BLaER1 (cell line): ENCODE results near the gene TRIM8.

Source experiments
- H3K27ac ChIP-seq: shearing (Covaris generic); formaldehyde crosslinking; 2 replicates; pipeline ENCODE4 v1.8.1; 2022
- H3K27me3 ChIP-seq: shearing (Covaris generic); formaldehyde crosslinking; 2 replicates; pipeline ENCODE4 v1.8.1; 2022
- H3K36me3 ChIP-seq: shearing (Covaris generic); formaldehyde crosslinking; 2 replicates; pipeline ENCODE4 v1.8.1; 2022
- H3K4me1 ChIP-seq: shearing (Covaris generic); formaldehyde crosslinking; 2 replicates; pipeline ENCODE4 v1.8.1; 2022
- H3K4me2 ChIP-seq: shearing (Covaris generic); formaldehyde crosslinking; 2 replicates; pipeline ENCODE4 v1.8.1; 2022
- H3K4me3 ChIP-seq: shearing (Covaris generic); formaldehyde crosslinking; 2 replicates; pipeline ENCODE4 v1.8.1; 2022
- H3K9ac ChIP-seq: shearing (Covaris generic); formaldehyde crosslinking; 2 replicates; pipeline ENCODE4 v1.8.1; 2022
- H3K9me3 ChIP-seq: shearing (Covaris generic); formaldehyde crosslinking; 2 replicates; pipeline ENCODE4 v1.8.1; 2022
- H4K20me1 ChIP-seq: shearing (Covaris generic); formaldehyde crosslinking; 2 replicates; pipeline ENCODE4 v1.8.1; 2022
- Cebpa-rat ChIP-seq: shearing (Covaris generic); IDR thresholded peaks from 2 replicates; pipeline ENCODE4 v1.8.1; 2022

Gene TRIM8

DNA sequence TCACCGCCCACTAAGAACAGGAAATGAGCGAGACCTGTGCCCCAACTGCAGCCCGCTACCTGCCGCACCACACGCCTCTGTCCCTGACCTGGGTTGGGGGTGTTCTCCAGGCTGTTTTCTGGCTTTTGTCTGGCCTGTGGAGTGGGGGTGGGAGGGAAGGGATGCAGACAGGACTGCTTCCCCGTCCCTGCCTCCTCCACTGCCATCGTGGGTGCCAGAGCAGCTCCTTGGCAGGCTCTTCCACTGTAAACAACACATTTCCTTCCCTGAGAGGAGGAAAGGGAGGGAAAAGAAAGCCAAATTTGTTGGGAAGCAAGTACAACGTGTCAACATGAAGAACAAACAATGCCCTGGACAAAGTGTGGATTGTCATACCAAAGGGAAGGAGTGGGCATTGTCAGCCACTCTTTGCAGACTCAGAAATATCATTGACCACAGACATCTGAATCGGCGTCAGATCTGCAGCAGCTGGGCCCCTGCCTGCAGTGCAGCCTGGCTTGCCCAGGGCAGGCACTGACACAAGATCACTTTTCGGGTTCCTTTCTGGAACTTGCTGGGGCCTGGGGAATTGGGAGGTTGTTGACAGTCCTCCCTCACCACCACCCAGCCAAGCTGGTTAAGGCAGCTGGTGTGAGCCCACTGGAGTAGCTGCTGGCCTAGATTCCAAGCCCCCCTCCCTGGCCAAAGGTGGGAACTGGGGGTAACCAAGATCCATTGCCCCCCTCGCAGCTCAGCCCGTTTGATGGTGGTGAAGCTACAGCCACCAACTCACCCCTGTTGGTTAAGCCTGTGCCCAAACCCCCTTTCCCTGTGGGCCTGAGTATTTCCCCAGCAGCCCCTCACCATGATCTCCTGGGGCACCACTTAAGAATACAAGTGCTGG lies 22.6 kb upstream of the TRIM8 start:
- Histone ChIP-seq H4K20me1 (no peaks in the 10 kb centered on the region), H3K4me3 (no peak overlapping the region), H3K9ac (peak overlapping the region; percentile 30; the same call in 1 of the 2 replicates), H3K27me3 (no peaks in the 10 kb centered on the region), H3K9me3 (peaks cover 14% of the 10 kb centered on the region; the same call in 1 of the 2 replicates), H3K36me3 (peaks cover 46% of the 10 kb centered on the region), H3K27ac (peak overlapping the region; percentile 47; the same call in 1 of the 2 replicates), H3K4me1 (peaks cover 73% of the 10 kb centered on the region), H3K4me2 (peak overlapping the region; percentile 68)
- TF ChIP-seq Cebpa-rat, result no peak

DNA sequence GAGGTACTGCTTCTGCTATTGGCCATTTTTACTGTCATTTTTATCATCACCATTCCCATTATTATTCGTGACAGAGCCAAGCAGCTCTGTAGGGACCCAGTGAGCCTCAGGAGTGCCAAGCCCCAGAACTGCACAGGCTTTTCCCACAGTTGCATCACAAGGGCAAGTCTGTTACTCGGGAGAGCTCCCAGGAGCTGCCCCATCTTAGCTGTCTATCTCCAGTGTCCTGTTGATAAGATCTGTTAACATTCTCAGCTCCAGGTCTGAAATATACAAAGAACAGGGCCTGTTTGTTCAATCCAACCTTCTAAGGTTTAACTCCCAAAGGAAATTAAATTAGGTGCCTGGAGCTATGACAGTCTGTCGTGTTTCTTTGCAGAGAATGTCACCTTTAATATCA lies 20.2 kb upstream of the TRIM8 start:
- H3K4me2 ChIP-seq, result no peak overlapping the region; the same call in 1 of the 2 replicates
- no peak overlapping the region for H3K27ac ChIP-seq
- H3K4me1 ChIP-seq, result peaks cover 98% of the 10 kb centered on the region
- no peak overlapping the region for H3K4me3 ChIP-seq
- no peaks in the 10 kb centered on the region for H3K27me3 ChIP-seq
- peaks cover 14% of the 10 kb centered on the region; the same call in 1 of the 2 replicates for H3K9me3 ChIP-seq
- TF ChIP-seq Cebpa-rat, result no peak
- no peak overlapping the region for H3K9ac ChIP-seq
- peaks cover 30% of the 10 kb centered on the region for H3K36me3 ChIP-seq
- H4K20me1 ChIP-seq, result no peaks in the 10 kb centered on the region

DNA sequence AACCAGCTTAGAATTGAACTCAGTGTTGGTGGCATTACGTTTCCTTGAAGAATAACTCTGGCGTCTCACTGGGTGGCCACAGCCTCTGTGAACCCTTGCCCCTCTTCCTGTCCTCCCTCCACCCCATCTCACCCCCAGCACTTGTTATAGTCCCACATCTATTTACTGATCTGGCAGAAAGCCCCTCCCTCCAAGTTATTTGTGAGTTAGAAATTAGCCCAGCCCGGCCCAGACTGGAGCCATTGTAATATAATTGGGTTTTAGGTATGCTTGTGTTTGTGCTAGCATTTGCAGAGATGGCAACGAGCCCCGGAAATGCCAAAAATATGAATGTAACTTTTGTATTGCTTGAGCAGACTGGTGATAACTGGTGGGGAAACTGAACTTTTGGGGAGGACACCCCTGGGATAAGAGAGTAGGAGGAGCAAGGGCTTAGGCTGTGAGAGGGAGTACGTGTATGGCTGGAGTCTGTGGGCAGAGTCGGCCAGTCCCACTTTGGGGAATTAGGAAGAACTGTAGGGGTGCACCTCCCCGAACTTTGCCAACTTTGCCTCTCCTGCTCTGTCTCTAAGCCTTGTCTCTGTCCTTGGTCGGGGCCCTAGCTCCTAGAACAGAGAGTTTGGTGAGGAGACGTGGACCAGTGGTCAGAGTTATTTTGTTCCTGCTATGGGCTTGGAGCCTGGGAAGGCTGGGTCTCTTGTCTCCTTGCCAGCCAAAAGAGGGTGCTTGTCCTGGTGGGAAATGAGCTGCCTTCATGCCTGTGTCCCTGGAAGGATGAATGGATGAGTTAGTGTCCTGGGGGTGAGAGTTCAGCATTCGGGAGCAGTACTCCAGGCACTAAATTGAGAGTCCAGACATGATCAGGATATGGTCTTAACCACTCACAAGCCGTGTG lies 19.3 kb upstream of the TRIM8 start:
- peak overlapping the region; percentile 66 for H3K4me2 ChIP-seq
- no peak overlapping the region for H3K9ac ChIP-seq
- peaks cover 21% of the 10 kb centered on the region for H3K36me3 ChIP-seq
- no peak overlapping the region for H3K4me3 ChIP-seq
- TF ChIP-seq Cebpa-rat, result no peak
- H3K27ac ChIP-seq, result no peak overlapping the region
- peaks cover 100% of the 10 kb centered on the region for H3K4me1 ChIP-seq
- no peaks in the 10 kb centered on the region for H3K27me3 ChIP-seq
- peaks cover 14% of the 10 kb centered on the region; the same call in 1 of the 2 replicates for H3K9me3 ChIP-seq
- H4K20me1 ChIP-seq, result no peaks in the 10 kb centered on the region

DNA sequence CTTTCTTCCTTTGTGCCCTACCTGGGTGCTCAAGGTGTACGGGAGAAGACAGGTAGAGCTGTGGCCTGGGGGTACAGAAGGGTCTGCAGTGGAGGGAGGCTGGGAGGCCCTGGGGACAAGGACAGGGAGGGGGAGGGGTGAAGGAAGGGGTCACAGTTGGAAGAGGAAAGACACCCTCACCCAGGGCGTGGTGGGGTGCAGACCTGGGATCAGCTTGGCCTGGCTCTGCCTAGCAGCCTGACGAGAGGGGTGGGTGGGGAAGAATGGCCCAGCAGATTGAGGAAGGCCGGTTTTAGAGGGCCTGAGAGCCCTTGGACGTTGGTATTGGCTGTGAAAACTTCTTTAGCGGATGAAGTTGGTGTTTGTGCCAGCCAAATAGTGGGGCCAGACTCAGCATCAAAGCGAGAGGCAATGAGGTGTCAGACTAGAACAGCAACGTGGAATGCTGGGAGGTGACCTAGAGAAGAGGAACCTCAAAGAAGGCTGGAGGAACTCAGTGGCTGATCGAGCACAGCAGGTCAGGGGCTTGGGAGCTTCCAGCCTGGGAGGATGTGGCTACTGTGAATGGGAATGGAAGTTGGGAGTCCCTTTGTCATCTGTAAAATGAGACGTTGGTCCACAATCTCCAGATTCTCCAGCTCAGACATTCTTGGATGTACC lies 18.1 kb upstream of the TRIM8 start:
- no peak for TF ChIP-seq Cebpa-rat
- Histone ChIP-seq H3K4me1 (peaks cover 99% of the 10 kb centered on the region), H4K20me1 (no peaks in the 10 kb centered on the region), H3K4me2 (peak overlapping the region; percentile 66), H3K4me3 (no peak overlapping the region), H3K9me3 (peaks cover 14% of the 10 kb centered on the region; the same call in 1 of the 2 replicates), H3K27me3 (no peaks in the 10 kb centered on the region), H3K9ac (no peak overlapping the region), H3K27ac (0 out of 2 replicates have a peak overlapping the region, but pooled peaks have one; percentile 8), H3K36me3 (peaks cover 19% of the 10 kb centered on the region)

DNA sequence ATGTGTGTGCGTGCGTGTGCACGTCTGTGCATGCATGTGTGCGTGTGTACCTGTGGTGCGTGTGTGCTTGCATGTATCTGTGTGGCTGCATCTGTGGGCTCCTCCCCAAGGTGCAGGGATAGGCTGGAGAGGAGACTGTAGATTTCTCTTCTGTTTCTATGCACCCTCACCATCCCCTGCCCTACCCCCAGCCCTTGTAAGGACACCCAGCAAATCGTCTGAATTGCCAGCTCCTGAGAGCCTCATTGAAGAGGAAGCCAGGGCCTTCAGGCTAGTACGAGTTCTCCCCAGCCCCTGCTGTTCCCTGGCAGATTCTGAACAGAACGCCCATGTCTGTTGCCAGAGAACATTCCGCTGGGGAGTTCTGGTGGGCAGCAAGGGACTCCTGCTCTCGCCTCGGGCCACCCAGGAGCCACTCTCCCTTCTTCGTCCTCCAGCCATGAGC lies 17.0 kb upstream of the TRIM8 start:
- H3K4me3 ChIP-seq, result no peak overlapping the region
- H3K4me1 ChIP-seq, result peaks cover 99% of the 10 kb centered on the region
- H3K27ac ChIP-seq, result peak overlapping the region; percentile 56
- H3K4me2 ChIP-seq, result peak overlapping the region; percentile 80; the same call in 1 of the 2 replicates
- H4K20me1 ChIP-seq, result no peaks in the 10 kb centered on the region
- H3K27me3 ChIP-seq, result no peaks in the 10 kb centered on the region
- H3K9me3 ChIP-seq, result peaks cover 14% of the 10 kb centered on the region; the same call in 1 of the 2 replicates
- peak overlapping the region; percentile 25; the same call in 1 of the 2 replicates for H3K9ac ChIP-seq
- no peak for TF ChIP-seq Cebpa-rat
- peaks cover 29% of the 10 kb centered on the region for H3K36me3 ChIP-seq

DNA sequence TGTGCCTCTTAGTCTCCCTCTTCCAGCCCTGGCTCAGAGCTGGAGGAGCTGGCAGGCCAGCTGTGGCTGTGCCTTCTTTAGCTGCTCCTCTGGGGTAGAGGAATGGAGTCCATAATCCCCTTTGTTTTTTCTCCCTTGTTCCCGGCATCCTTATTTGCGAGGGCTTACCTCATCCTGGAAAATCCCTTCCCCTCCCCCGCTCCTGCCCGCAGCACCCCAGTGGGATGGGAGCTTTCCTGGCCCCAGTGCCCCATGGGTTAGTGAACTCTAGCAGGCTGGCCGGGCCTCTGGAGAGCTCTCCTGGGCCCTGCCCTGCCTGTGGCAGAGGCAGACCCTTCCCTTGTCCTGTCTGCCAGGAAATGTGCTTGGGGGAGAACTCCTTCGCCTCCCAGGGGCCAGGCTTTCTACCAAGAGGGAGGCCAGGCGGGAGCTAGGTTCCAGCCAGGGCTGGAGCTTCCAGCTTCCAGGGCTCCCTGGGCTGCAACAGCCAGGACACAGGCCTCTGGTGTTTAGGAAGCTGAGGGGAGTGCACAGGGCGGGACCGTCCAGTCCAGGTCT lies 16.5 kb upstream of the TRIM8 start:
- Histone ChIP-seq H3K27me3 (no peaks in the 10 kb centered on the region), H3K9me3 (peaks cover 14% of the 10 kb centered on the region; the same call in 1 of the 2 replicates), H3K36me3 (peaks cover 29% of the 10 kb centered on the region), H3K4me2 (peak overlapping the region; percentile 80; the same call in 1 of the 2 replicates), H3K4me1 (peaks cover 99% of the 10 kb centered on the region), H3K9ac (peak overlapping the region; percentile 25; the same call in 1 of the 2 replicates), H3K4me3 (no peak overlapping the region), H3K27ac (peak overlapping the region; percentile 56), H4K20me1 (no peaks in the 10 kb centered on the region)
- TF ChIP-seq Cebpa-rat, result no peak

DNA sequence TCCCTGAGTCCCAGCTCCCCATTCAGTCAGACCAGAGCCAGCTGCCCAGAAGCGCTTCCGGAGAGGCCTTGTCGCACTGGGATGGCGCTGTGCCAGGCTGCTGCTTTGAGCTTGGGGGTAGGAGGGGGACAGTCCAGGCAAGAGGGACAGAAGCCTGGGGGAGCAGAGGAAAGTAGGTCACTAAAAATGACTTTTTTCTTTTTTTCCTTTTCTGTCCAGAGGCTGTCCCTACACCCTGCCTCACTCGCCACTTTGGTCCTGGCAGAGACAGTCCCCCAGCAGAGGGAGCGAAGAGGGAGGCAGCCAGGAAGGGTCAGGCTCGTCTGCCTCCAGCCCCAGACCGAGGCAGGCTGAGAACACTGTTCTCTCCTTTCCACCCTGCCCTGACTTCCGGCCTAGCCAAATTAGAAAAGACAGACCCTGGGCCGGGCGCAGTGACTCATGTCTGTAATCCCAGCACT lies 15.8 kb upstream of the TRIM8 start:
- no peak overlapping the region for H3K9ac ChIP-seq
- H3K36me3 ChIP-seq, result peaks cover 29% of the 10 kb centered on the region
- H3K27me3 ChIP-seq, result no peaks in the 10 kb centered on the region
- H3K4me1 ChIP-seq, result peaks cover 99% of the 10 kb centered on the region
- 0 out of 2 replicates have a peak overlapping the region, but pooled peaks have one; percentile 56 for H3K27ac ChIP-seq
- no peak overlapping the region for H3K4me3 ChIP-seq
- no peak for TF ChIP-seq Cebpa-rat
- H4K20me1 ChIP-seq, result no peaks in the 10 kb centered on the region
- peaks cover 10% of the 10 kb centered on the region; the same call in 1 of the 2 replicates for H3K9me3 ChIP-seq
- H3K4me2 ChIP-seq, result peak overlapping the region; percentile 80

DNA sequence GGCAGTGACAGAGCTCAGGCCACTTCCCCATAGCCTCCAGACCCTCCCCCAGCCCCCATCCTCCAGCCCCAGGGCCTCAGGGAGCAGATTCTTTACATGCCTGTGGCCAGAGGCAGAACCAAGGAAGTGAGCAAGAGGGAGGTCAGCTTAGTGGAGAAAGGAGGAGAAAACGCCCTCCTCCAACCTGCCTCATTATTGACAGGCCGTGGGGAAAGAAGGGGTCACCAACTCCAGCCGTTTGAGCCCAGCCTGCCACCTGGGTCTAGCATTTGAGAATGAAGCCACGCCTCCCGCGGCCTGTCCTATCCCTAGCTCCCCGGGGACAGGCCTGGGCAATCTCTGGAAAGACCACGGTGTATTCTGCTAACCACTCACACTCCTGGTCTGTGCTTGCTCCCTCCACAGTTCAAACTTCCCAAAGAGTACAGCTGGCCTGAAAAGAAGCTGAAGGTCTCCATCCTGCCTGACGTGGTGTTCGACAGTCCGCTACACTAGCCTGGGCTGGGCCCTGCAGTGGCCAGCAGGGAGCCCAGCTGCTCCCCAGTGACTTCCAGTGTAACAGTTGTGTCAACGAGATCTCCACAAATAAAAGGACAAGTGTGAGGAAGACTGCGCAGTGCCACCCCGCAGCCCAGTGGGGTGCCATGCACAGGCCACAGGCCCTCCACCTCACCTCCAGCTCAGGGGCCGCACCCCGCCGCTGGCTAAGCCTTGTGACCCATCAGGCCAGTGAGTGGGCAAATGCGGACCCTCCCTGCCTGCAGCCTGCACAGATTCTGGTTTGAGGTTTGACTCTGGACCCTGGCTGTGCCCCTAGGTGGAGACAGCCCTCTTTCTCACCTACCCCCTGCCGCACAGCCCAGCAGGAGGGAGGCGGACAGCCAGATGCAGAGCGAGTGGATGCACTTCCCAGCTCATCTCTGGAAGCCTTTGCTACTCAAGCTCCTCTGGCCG lies 14.3 kb upstream of the TRIM8 start:
- no peaks in the 10 kb centered on the region for H3K9me3 ChIP-seq
- peak overlapping the region; percentile 68 for H3K27ac ChIP-seq
- H3K36me3 ChIP-seq, result peaks cover 29% of the 10 kb centered on the region
- H3K4me1 ChIP-seq, result peaks cover 99% of the 10 kb centered on the region
- no peak for TF ChIP-seq Cebpa-rat
- H3K4me2 ChIP-seq, result peak overlapping the region; percentile 80
- H3K27me3 ChIP-seq, result no peaks in the 10 kb centered on the region
- no peaks in the 10 kb centered on the region for H4K20me1 ChIP-seq
- peak overlapping the region; percentile 54; the same call in 1 of the 2 replicates for H3K9ac ChIP-seq
- no peak overlapping the region for H3K4me3 ChIP-seq
